Ammon's horn (tissue), 1 donor: ENCODE results near the gene FGGY.
"Not testable (repeated sequence)": the region's sequence is repeated elsewhere in the genome, so short reads cannot be mapped to it uniquely, and the experiment has no call there.

Experiments used
- DNase-seq: peaks from one replicate; pipeline ENCODE4 v3.0.0-alpha.2; 2016; ENCODE audit warnings: low spot score

Gene FGGY

DNA sequence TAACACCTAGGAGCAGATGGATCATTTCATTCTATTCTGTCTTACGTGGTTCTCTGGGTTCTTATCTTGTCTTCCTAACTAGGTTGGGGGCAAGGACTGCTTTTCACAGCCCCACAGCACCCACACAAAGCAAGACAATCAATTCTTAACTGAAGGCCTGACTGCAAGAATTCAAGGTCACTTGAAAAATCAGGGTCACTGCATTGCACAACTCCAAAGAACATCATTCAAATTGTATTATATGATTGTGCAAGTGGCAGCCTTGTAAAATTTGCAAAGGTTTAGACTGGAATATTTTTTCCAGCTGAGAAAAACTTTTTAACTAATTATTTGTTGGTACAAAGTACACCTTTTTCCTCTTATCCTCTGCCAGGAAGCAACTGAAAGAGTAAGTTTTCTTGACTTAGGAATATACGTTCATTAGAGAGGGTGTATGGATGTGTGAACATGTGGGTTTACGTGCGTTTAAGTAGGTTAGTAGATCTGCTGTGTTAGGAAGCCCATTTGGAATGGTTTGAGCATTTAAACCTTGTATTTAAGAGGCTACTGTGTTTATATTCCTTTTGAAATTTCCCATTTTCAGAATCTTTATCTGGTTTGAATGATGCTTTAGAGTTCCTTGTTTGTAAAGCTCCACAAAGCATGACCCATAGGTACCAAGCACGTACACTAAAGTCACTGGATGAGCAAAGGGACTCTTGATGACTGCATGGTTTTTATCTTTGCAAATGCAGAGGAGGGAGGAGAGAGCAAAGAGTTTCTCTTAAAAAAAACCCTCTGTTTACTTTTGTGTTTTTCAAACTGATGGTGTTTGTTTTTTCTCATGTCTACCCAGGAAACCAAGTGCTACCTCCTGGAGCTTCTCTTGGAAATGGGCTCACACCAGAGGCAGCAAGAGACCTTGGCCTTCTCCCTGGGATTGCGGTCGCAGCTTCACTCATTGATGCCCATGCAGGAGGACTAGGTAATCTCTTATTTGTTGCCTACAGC is 214.9 kb downstream of the FGGY start:
- DNase-seq: no peak

DNA sequence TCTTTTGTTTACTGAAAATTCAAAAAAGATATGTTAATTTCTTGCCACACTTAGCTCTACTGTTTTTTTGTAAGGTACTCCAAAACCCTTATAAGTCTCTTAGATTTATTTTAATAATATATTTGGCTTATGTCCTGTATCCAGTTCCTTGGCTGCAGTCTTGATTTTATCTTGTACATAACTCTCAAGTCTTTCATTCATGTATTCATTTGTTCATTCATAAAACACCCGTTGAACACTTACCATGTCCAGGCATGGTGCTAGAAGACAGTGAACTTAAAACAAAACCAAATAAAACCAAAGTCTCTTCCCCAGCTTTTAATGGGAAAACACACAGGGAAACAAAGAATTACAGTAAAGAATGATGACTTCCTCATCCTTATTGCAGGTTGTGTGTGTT is 215.8 kb downstream of the FGGY start:
- no peak for DNase-seq

DNA sequence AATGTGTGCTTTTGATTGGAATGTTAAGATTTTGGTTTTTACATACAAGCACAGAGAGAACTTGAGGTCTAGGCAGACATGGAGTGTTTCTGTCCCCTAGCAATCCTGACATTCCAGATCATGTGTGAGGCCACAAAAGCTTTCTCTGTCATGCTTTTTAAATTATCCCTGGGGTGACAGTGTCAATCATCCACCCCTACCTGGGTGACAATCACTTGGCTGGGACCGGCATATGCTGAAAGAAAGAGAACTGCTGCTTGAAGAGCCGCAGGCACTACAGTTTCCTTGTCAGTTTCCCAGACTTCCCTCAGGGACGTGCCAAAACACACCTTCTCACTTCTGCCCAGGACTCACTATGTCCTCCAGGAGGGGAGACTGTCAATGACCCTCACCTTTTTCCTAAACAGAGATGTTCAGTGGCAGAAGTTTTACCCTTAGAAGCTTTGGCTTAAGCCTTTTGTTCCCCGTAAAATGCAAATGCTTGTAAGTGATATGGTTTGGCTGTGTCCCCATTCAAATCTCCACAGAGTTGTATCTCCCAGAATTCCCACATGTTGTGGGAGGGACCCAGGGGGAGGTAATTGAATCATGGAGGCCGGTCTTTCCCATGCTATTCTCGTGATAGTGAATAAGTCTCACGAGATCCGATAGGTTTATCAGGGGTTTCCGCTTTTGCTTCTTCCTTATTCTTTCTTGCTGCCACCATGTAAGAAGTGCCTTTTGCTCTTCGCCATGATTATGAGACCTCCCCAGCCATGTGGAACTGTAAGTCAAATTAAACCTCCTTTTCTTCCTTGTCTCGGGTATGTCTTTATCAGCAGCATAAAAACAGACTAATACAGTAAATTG is 217.4 kb downstream of the FGGY start:
- DNase-seq: no peak

DNA sequence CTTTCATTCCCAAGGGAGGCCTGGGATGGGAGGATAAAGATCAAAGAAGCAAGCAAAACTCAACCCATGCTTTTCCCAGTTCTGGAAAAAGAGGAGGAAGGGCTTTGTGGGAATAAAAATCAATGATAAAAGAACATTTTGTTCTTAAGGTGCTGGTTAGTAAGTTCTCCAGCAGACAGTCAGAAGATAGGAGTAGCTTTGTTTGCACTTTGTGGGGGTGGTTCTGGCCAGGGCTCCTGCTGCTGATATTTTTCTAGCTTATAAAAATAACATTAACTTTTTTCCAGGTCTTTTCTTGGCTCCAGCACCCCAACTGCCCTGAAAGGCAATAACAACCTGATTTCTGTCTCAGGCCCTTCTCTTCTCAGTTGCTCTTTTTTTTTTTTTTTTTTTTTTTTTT is 220.0 kb downstream of the FGGY start:
- no peak for DNase-seq

DNA sequence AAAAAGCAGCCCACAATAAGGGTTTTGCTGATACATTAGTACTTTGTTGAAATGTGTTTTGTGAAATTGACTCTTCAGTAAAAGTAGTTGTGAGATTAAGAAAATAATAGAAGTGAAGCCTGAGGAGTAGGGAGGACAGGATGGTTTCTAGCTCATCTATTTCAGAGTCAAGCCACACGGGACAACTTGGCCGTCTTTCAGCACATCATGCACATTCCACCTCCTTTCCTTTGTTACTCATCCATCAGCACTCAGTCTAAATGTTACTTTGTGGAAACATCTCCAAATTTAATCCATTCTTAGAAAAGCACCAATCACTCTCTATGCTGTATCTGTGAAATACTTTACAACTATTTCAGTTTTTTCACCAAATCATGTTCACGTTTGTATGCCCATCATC is 223.3 kb downstream of the FGGY start:
- no peak for DNase-seq

DNA sequence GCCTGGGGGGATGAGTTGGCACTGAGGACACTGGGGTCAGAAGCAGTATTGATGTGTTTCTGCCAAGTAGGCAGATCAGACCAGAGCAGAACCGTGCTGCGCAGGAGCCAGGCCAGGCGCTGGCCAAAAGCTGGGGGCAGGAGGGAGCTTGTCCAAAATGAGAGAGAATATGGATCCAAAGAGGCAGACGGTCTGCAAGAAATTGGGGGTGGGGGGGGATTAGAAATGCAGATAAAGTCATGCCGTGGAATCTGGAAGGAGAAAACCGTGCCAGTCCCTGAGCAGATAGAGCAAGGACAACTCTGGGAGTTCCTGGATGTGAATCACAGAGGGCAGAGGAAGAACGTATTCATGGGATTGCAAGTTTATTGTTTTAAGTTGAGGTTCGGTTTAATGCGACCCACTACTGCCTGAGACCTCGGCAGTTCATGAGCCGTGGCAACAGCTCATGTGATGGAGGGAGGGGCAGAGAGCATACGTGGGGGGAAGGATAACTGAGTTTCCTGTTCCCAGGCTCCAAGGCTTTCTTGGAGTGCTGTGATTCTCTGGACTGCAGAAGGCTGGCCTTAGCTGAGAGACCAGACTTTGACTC is 224.0 kb downstream of the FGGY start:
- no peak for DNase-seq

DNA sequence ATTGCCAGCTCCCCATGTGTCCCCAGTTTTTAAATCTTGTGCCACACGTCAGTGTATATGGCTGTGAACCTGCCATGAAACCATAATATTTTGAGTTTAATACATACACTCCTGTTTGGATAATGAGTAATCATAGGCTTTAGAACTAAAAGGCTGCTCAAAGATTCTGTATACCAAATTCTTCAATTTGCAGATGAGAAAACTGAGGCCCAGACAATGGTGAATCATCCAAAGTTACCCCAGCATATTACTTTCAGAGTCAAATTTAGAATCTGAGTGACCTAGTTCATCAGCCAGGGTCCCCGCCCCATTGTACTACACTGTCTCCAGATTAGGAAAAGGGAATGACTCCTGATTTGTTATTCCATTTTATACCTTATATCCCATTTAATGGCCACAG is 224.6 kb downstream of the FGGY start:
- DNase-seq: no peak

DNA sequence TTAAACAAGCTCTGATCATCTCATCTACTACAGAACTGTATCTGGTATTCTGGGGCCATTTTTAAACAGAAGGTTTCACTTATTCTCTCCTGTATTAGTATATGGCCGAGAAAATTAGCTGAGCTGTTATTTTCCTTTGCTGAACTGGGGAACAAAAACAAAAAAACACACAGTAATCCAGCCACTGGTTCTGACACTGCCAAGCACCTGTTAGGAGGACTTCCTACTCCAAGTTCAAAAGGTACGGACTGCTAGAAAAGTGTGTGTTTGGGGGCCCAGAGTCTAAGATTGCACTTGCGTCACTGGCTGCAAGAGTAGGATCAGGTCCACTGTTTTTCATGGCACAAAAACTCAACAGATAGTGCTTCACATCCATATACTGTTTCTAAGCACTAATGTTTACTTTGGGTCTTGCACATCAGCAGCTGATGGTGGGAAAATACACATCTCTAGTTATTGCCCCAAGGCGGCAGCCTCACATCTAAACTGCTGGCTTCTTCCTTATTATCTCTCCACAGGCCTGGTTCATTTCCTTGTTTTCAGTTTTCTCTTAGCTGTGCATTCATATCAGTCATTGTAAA is 226.1 kb downstream of the FGGY start:
- no peak for DNase-seq

DNA sequence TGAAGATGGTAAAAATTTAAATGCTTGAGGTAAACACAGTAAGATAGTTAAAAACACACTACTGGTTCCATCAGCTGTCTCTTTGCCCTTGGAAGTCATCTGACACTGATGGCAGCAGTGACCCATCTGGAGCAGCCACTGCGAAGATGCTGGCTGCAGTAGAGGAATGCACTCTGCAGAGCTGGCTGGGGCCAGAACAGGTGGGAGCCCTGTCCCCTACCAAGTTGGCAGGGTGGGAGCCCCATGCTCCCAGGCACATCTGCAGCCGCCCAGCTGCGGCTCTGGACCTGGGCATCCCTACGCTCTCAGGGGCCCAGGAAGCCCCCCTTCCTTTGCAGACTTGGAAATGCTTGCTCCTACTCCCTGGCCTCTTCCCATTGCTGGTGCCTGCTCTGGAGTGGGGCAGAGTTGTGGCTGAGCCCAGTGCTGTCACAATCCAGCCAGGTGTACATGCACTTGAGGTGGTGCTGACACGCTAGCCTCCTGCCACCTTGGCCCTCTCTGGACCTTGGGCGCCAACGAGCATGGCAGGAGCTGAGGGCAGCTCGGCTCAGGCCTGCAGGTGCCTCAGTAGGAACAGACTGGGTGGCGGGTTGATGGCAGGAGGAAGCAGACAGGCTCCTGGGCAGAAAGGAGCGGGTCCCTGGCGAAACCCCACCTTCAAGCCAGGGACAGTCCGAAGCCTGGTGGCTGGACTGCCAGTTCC is 227.0 kb downstream of the FGGY start:
- DNase-seq: no peak

DNA sequence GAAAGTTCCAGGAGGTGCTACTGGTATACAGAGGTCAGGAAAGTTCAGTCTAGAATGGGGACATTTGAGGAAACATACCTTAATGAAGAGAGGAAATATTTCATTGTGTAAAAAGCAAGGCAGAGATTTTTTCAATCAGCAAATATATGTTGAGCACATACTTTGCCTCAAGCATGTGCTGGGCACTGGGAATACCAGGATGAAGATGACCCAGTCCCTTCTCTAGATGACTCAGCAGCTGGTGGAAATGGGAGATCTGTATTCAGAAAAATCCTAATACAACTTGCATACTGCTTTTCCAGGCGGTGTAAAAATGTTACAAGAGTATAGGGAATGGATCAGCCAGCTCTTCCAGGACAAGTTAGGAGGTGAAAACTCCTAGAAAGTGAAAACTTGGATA is 229.3 kb downstream of the FGGY start:
- no peak for DNase-seq

DNA sequence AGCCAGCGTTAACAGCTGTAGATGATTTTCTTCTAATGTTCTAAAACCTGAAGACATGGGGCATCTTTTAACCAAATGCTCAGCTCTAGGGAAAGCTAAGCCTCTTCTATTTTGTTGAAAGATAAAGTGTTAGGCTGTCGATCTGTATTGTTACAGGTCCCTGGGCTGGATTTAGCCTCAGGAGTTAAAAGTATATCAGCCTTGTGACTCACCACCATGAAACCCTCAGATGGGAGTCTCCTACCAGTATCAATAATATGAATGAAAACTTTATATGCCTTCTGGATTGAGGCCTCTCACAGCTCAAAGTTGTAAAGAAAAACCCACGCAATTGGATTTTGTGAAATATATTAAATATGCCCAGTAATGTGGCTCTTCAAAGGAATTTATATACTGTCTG is 231.6 kb downstream of the FGGY start:
- no peak for DNase-seq

DNA sequence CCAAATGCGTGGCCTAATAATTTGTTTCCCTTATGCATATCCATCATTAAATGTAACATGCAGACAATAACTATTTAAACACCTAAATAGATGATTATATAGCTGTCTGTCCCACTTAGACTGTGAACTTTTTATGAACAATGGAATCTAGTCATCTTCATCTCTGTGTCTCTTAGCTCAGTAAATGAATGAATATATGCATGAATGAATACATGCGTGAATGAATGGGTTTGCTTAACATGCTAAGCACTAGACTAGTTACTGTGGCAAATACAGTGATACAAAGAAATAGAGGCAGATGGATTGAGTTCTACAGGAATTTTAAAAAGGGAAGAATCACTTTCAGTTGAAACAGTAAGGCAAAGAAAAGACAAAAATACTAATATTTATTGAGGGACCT is 232.0 kb downstream of the FGGY start:
- no peak for DNase-seq

DNA sequence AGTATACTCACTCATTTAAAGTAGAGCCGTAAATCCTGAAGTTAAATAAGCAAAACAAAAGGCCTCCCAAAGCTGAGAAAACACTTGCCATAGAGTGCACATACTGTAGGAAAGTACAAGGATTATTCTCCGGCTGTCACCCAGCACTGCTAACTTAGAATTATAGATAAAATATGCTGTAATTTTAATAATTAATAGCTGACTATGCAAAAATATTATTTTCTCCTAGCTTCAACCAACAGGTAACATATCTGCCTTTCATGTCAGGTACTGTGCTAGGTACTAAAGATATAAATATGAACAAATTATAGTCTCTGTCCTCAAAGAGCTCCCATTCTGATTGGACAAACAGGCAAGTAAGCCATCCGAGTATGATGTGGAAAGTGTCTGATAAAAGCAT is 233.2 kb downstream of the FGGY start:
- DNase-seq: no peak

DNA sequence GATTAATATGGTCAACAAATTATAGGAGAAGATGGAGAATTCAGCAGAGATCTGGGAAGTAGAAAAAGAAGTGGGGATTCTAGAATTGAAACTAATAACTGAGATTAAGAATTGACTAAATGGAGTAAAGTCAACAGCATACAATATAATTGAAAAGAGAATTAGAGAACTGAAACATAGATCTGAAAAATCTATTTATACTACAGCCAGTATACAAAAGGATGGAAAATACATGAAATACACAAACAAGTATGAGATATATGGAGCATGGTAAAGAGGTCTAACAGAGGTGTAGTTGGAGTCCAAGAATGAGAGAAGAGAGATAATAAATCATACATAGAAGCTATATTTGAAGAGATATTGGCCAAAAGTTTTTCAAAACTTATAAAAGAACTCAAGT is 235.2 kb downstream of the FGGY start:
- no peak for DNase-seq

DNA sequence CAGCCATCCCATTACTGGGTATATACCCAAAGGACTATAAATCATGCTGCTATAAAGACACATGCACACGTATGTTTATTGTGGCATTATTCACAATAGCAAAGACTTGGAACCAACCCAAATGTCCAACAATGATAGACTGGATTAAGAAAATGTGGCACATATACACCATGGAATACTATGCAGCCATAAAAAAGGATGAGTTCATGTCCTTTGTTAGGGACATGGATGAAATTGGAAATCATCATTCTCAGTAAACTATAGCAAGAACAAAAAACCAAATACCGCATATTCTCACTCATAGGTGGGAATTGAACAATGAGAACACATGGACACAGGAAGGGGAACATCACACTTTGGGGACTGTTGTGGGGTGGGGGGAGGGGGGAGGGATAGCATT is 241.6 kb downstream of the FGGY start:
- not testable (repeated sequence) for DNase-seq

DNA sequence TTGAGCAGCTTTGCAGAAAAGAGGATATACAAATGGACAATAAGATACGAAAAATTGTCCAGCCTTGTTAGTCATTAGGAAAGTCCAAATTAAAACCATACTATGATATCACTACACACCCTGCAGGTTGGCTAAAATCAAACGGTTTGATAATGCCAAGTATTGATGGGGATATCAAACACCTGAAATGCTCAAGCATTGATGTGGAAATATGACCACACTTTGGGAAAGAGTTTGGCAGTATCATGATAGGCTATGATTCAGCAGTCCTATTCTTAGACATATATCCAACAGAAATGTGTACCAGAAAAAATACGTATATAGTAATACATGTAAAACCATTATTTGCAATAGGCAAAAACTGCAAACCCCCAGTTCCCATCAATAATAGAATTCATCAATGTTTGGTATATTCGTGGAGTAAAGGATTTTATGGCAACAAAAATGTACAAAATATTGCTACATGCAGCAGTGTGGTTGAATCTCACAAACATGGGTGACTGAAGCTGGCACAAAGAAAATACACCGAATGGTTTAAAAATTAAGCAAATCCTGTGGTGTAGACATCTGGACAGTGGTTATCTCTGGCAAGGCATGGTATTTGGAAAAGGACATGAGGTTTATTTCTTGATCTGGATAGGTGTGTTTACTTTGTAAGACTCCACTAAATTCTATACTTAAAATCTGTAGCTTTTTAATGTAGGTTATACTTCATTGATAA is 243.2 kb downstream of the FGGY start:
- no peak for DNase-seq

DNA sequence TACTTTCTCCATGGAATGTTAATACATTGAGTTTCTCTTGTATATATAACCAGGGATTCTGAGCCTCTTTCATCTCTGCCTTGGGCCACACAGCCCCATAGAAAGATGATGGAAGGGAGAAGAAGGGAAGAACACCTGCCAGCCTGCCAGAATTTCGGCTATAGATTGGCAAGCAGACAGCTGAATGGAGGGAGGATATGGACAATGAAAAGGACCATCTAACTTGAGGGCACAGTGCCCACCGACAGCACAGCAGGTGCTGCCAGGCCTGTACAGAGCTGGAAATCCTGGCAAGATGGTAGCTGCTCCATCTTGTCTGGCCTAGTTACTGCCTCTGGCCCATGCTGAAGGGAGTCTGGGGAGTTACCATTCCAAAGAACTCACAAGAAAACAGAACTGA is 244.3 kb downstream of the FGGY start:
- no peak for DNase-seq

DNA sequence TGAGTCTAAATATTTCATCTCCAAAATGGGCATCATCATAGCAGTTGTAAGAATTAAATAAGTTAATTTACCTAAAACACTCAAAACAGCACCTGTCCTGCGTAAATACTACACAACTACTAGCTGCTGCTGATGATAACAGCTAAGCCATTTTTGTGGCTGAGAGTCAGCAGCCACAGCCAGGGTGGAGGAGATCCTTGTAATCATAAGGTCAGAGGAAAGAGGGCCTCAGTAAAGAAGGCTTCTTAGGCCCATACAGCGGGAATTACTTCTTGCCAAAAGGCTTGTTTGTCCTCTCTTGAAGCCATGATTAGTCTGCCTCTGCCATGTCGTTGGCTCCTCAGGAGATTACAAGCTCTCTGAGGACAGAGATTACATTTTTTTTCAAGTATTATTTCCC is 245.0 kb downstream of the FGGY start:
- DNase-seq: no peak

DNA sequence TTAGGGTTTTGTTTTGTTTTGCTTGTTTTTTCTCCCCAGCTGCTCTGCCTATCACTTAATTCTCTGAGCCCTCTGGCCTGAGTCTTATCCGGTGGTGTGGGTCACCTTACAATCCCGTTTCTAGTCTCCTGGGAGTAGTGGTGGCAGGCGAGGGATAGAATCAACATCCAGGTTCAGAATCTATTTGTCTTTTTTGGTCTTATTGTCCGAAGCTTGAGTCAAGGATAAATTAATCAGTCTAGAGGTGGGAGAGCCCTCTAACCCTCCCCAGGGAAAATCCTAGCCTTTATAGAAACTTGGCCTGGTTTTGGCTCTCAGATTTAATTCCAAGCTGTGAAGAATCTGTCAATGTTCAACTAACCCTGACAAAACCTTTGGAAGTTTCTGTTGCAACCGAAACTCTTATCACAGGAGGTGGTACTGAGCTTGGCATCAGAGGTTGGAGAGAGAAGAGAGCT is 246.3 kb downstream of the FGGY start:
- no peak for DNase-seq

DNA sequence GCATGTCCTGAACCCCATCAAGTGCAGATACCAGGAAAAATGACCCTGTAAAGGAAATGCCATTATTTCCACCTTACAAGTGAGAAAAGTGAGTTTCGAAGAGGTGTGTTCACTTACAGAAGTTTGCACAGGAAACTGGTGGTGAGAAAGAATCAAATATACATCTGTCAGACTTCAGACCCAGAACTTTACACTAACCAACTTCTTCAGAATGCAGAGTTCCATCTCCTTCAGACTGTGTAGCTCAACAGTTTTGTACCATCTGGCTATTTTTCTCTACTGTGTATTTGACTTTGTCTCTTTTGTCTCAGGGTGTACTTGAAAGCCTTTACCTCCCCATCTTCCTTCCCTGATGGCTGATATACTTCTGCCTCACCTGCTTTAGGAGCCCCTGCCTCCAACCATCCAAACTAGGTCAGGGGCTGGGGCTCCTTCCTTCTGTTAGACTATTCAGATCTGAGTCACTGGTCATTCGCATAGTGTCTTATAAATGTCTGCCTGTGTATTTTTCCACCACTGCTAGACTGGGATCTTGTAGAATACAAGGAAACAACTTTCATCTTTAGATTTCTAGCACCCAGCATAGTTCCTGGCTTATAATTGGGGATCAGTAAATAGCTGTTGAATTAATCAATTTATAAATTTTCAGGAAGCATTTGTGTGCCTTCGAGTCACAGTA is 247.9 kb downstream of the FGGY start:
- DNase-seq: no peak
